ENCODE measurements around the gene MRPL43. TPM values are rescaled to one million over a fixed set of nuclear protein-coding genes. Genes with fewer than 3 reads are reported as not detected.
A peak's percentile ranks its signal among the peaks of the same experiment; 100 is the strongest.

Gene MRPL43
- total RNA-seq, 1 experiment from 2014 or later, result 118 TPM

- no peak for DNase-seq (ENCODE audit: low spot score)
These were observed 16.4 kb upstream of the MRPL43 start for GRCh38 chr10:101003639-101004206.

GRCh38 chr10:101002456-101002855 lies 15.2 kb upstream of the MRPL43 start:
- no peak for DNase-seq (ENCODE audit: low spot score)

GRCh38 chr10:101001659-101002035 lies 14.3 kb upstream of the MRPL43 start:
- no peak for DNase-seq (ENCODE audit: low spot score)

GRCh38 chr10:101000915-101001658 lies 13.8 kb upstream of the MRPL43 start:
- peak; percentile 75 for DNase-seq (ENCODE audit: low spot score)

- peak; percentile 26 for DNase-seq (ENCODE audit: low spot score)
These were observed 13.0 kb upstream of the MRPL43 start for GRCh38 chr10:101000127-101000914.

GRCh38 chr10:100999742-101000126 lies 12.4 kb upstream of the MRPL43 start, which contains the start of gene LZTS2:
TSS of gene LZTS2 (plus strand) at chr10:100999808. CDS start at chr10:101002539, 2,731 bp downstream.
- DNase-seq (ENCODE audit: low spot score), result no peak

- DNase-seq (ENCODE audit: low spot score), result peak; percentile 55
These were observed 11.9 kb upstream of the MRPL43 start for GRCh38 chr10:100998991-100999741.

GRCh38 chr10:100998183-100998990 lies 11.1 kb upstream of the MRPL43 start:
- DNase-seq (ENCODE audit: low spot score), result peak; percentile 72

- peak; percentile 72 for DNase-seq (ENCODE audit: low spot score)
These were observed 10.3 kb upstream of the MRPL43 start for GRCh38 chr10:100997360-100998182.

GRCh38 chr10:100996678-100997359 lies 9.5 kb upstream of the MRPL43 start:
- DNase-seq (ENCODE audit: low spot score), result no peak

- DNase-seq (ENCODE audit: low spot score), result no peak
These were observed 7.9 kb upstream of the MRPL43 start for GRCh38 chr10:100995181-100995580.

GRCh38 chr10:100993986-100994708 lies 6.8 kb upstream of the MRPL43 start:
- peak; percentile 33 for DNase-seq (ENCODE audit: low spot score)

GRCh38 chr10:100989088-100989487 lies 1.8 kb upstream of the MRPL43 start:
- no peak for DNase-seq (ENCODE audit: low spot score)

GRCh38 chr10:100988166-100988565 lies 869 bp upstream of the MRPL43 start:
- no peak for DNase-seq (ENCODE audit: low spot score)

GRCh38 chr10:100987685-100988049 lies 370 bp upstream of the MRPL43 start:
- no peak for DNase-seq (ENCODE audit: low spot score)

GRCh38 chr10:100986623-100986951 lies 710 bp downstream of the MRPL43 start:
- no peak for DNase-seq (ENCODE audit: low spot score)

- no peak for DNase-seq (ENCODE audit: low spot score)
These were observed 2.0 kb downstream of the MRPL43 start for GRCh38 chr10:100985336-100985735.

GRCh38 chr10:100984672-100985177 lies 2.6 kb downstream of the MRPL43 start:
- DNase-seq (ENCODE audit: low spot score), result no peak

Data from A172 (cell line).